K562 (cell line): ENCODE measurements around the gene ESPL1. TPM values are rescaled to one million over a fixed set of nuclear protein-coding genes. Genes with fewer than 3 reads are reported as not detected.

Source experiments
- ARNT ChIP-seq, 2 experiments: fragments of 450-650 bp; IDR thresholded peaks; 2 replicates each; pipeline ENCODE4 v1.6.1; 2016; ENCODE audit warnings: mild to moderate bottlenecking in 1 of 2
- CBFA2T2 ChIP-seq: fragments of 450-650 bp; conservative IDR thresholded peaks from 2 replicates; pipeline ENCODE4 v1.6.1; 2017; ENCODE audit warnings: mild to moderate bottlenecking
- CLOCK ChIP-seq: fragments of 250-450 bp; sonication (Bioruptor Pico); IDR thresholded peaks from 2 replicates; pipeline ENCODE4 v1.4.0; 2020; ENCODE audit warnings: mild to moderate bottlenecking, moderate library complexity, borderline replicate concordance
- ERF ChIP-seq: fragments of 450-650 bp; formaldehyde crosslinking; IDR thresholded peaks from 2 replicates; pipeline ENCODE4 v1.4.0; 2020; ENCODE audit warnings: mild to moderate bottlenecking, mixed read lengths
- FOSL1 ChIP-seq: fragments of 200-800 bp; sonication (Bioruptor generic); conservative IDR thresholded peaks from 2 replicates; pipeline ENCODE4 v1.6.1; 2016; ENCODE audit warnings: missing genetic modification characterization, missing compliant biosample characterization
- FOXM1 ChIP-seq, 2 experiments: fragments of 450-650 bp in 1 of 2; sonication (generic) in 1 of 2; formaldehyde crosslinking in 1 of 2; IDR thresholded peaks; 2 replicates each; pipeline versions ENCODE4 v1.6.1 to v1.9.0; 2017 to 2022; ENCODE audit warnings: low read depth in 2 of 2, mild to moderate bottlenecking in 2 of 2, missing genetic modification reagents in 1 of 2, moderate library complexity in 1 of 2
- HSF4 ChIP-seq: fragments of 250-450 bp; sonication (Bioruptor Pico); IDR thresholded peaks from 2 replicates; pipeline ENCODE4 v2.1.2; 2022; ENCODE audit warnings: mild to moderate bottlenecking, moderate library complexity, borderline replicate concordance
- KDM5B ChIP-seq: fragments of 200-600 bp; sonication (generic); IDR thresholded peaks from 2 replicates; pipeline ENCODE4 v1.6.1; 2012; ENCODE audit warnings: low read depth, mild to moderate bottlenecking, moderate library complexity, low read length, control low read depth, inconsistent platforms; ENCODE audit not compliant: insufficient replicate concordance
- MTA3 ChIP-seq: fragments of 450-650 bp; formaldehyde crosslinking; IDR thresholded peaks from 2 replicates; pipeline ENCODE4 v1.6.1; 2017; ENCODE audit warnings: mild to moderate bottlenecking, borderline replicate concordance
- MYNN ChIP-seq, 2 experiments: sonication (generic); formaldehyde crosslinking in 1 of 2; IDR thresholded peaks; 2 replicates each; pipeline versions ENCODE4 v1.5.0 to v1.6.1; 2016 to 2020; ENCODE audit warnings: antibody characterized with exemption in 1 of 2, missing genetic modification reagents in 1 of 2
- NR2C1 ChIP-seq, 2 experiments: fragments of 450-650 bp; IDR thresholded peaks; 2 replicates each; pipeline ENCODE4 v1.6.1; 2017; ENCODE audit warnings: mild to moderate bottlenecking in 2 of 2, antibody characterized with exemption in 1 of 2, inconsistent platforms in 1 of 2, missing compliant biosample characterization in 1 of 2, missing genetic modification characterization in 1 of 2
- POLR2AphosphoS5 ChIP-seq: IDR thresholded peaks from 2 replicates; pipeline ENCODE4 v1.6.1; 2011; ENCODE audit warnings: mild to moderate bottlenecking, low read depth, low read length, moderate library complexity; ENCODE audit not compliant: control insufficient read depth, insufficient read depth
- SIRT6 ChIP-seq: IDR thresholded peaks from one replicate; pipeline ENCODE4 v1.6.1; 2012; ENCODE audit warnings: low read depth, mild to moderate bottlenecking, control low read depth, inconsistent platforms, low read length, moderate library complexity
- SPI1 ChIP-seq: IDR thresholded peaks from 2 replicates; pipeline ENCODE4 v1.6.1; 2011; ENCODE audit warnings: low read depth, low read length, control low read depth, borderline replicate concordance
- TAL1 ChIP-seq: fragments of 450-650 bp; IDR thresholded peaks from 2 replicates; pipeline ENCODE4 v1.6.1; 2016; ENCODE audit warnings: mild to moderate bottlenecking
- USF2 ChIP-seq: sonication (generic); formaldehyde crosslinking; IDR thresholded peaks from 2 replicates; pipeline ENCODE4 v1.5.0; 2020; ENCODE audit warnings: missing genetic modification reagents
- ZEB2 ChIP-seq: fragments of 450-650 bp; IDR thresholded peaks from 2 replicates; pipeline ENCODE4 v1.6.1; 2016
- ZNF639 ChIP-seq, 2 experiments: fragments of 200-800 bp in 1 of 2; sonication (Bioruptor generic) in 1 of 2; sonication (generic) in 1 of 2; formaldehyde crosslinking in 1 of 2; IDR thresholded peaks in 1 of 2; conservative IDR thresholded peaks in 1 of 2; 2 replicates each; pipeline versions ENCODE4 v1.5.0 to v1.6.1; 2016 to 2020; ENCODE audit warnings: missing compliant biosample characterization in 1 of 2, missing genetic modification characterization in 1 of 2, missing genetic modification reagents in 1 of 2
- polyA plus RNA-seq, 8 experiments: library from polyadenylated mRNA; depleted of rRNA in 4 of 8; stranded (reverse) in 5 of 8; unstranded in 3 of 8; fragments of >200 nt; fragmentation: Nextera tagmentation in 2 of 8; fragmentation: Illumina TruSeq in 1 of 8; extraction: Ambion mirVana in 2 of 8; extraction: Trizol in 1 of 8; gene quantifications; 2 replicates each; pipeline versions ENCODE4 v1.2.1 to v1.2.3, GENCODE V29; 2011 to 2014; ENCODE audit warnings: inconsistent platforms in 1 of 8, missing spikeins in 1 of 8
- total RNA-seq, 7 experiments: library from RNA; depleted of rRNA in 6 of 7; stranded (reverse); fragments of >200 nt in 6 of 7; fragmentation: Illumina TruSeq in 2 of 7; extraction: Trizol in 2 of 7; gene quantifications; 2 replicates each; pipeline versions ENCODE4 v1.2.1 to v1.2.3, GENCODE V29; 2011 to 2021; ENCODE audit warnings: low replicate concordance in 1 of 7
- TF ChIP-seq, protein P1 (sequence below): fragments of 450-650 bp; IDR thresholded peaks from 2 replicates; pipeline ENCODE4 v1.6.1; 2018; ENCODE audit not compliant: partially characterized antibody

The ESPL1 gene
- total and polyA plus RNA-seq, 9 of the 15 experiments (the other 6 are each of a cell fraction or from before 2014, with no cell fraction given): 1.2 to 55.0 (median 18.7) TPM

- TF ChIP-seq, protein P1, sequence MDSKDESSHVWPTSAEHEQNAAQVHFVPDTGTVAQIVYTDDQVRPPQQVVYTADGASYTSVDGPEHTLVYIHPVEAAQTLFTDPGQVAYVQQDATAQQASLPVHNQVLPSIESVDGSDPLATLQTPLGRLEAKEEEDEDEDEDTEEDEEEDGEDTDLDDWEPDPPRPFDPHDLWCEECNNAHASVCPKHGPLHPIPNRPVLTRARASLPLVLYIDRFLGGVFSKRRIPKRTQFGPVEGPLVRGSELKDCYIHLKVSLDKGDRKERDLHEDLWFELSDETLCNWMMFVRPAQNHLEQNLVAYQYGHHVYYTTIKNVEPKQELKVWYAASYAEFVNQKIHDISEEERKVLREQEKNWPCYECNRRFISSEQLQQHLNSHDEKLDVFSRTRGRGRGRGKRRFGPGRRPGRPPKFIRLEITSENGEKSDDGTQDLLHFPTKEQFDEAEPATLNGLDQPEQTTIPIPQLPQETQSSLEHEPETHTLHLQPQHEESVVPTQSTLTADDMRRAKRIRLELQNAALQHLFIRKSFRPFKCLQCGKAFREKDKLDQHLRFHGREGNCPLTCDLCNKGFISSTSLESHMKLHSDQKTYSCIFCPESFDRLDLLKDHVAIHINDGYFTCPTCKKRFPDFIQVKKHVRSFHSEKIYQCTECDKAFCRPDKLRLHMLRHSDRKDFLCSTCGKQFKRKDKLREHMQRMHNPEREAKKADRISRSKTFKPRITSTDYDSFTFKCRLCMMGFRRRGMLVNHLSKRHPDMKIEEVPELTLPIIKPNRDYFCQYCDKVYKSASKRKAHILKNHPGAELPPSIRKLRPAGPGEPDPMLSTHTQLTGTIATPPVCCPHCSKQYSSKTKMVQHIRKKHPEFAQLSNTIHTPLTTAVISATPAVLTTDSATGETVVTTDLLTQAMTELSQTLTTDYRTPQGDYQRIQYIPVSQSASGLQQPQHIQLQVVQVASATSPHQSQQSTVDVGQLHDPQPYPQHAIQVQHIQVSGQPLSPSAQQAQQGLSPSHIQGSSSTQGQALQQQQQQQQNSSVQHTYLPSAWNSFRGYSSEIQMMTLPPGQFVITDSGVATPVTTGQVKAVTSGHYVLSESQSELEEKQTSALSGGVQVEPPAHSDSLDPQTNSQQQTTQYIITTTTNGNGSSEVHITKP: no peak
- TF ChIP-seq NR2C1 (IDR thresholded peaks at IDR 0.05) (no peak), NR2C1 (tag; IDR thresholded peaks at IDR 0.05) (no peak), ZNF639 (CRISPR knock-in tag; conservative IDR thresholded peaks at IDR 0.05 in 1 of 2, IDR thresholded peaks at IDR 0.05 in 1 of 2) (no peak), SPI1 (peak; percentile 15; the same call in 1 of the 2 replicates), MYNN (IDR thresholded peaks at IDR 0.05) (no peak), MYNN (CRISPR knock-in tag; IDR thresholded peaks at IDR 0.05) (no peak), KDM5B (no peak), CLOCK (no peak), MTA3 (0 out of 2 replicates have a peak, but pooled peaks have one; percentile 43), FOXM1 (IDR thresholded peaks at IDR 0.05; ENCODE audit: low read depth) (no peak), FOXM1 (CRISPR knock-in tag; IDR thresholded peaks at IDR 0.05; ENCODE audit: low read depth) (no peak), HSF4 (CRISPR knock-in tag) (no peak), ERF (no peak), FOSL1 (tag) (no peak), CBFA2T2 (peak; percentile 51; the same call in 1 of the 2 replicates), SIRT6 (no peak), POLR2AphosphoS5 (no peak), USF2 (CRISPR knock-in tag) (no peak), ARNT (IDR thresholded peaks at IDR 0.05) (peak in 1 of 2 experiments; percentile 50; a peak in 2 of 4 replicates), ZEB2 (no peak), TAL1 (peak; percentile 43; the same call in 1 of the 2 replicates)
Measured at GRCh38 chr12:53244337-53244736, 23.8 kb upstream of the ESPL1 start (continued).
